Tibial nerve (tissue), 4 donors: Measurements from ENCODE around the gene C5orf58. TPM values are rescaled to one million over a fixed set of nuclear protein-coding genes. Genes with fewer than 3 reads are reported as not detected.

Experiments
- DNase-seq, 2 donors: peaks; one replicate each; pipeline ENCODE4 v3.0.0-alpha.2; 2019; ENCODE audit warnings: low spot score in 2 of 2
- H3K27ac ChIP-seq, 4 donors: fragments of 200-600 bp; sonication (generic) in 3 of 4; one replicate each; pipeline ENCODE4 v1.5.1; 2017 to 2019; ENCODE audit warnings: mild to moderate bottlenecking in 1 of 4
- H3K27me3 ChIP-seq, 2 donors: fragments of 200-600 bp; sonication (generic) in 1 of 2; one replicate each; pipeline versions ENCODE4 v1.5.1 to v1.6.0; 2017 to 2019
- H3K36me3 ChIP-seq, 3 donors: fragments of 200-600 bp; sonication (generic); one replicate each; pipeline ENCODE4 v1.5.1; 2018 to 2019
- H3K4me1 ChIP-seq, 4 donors: fragments of 200-600 bp; sonication (generic) in 3 of 4; one replicate each; pipeline ENCODE4 v1.5.1; 2017 to 2019
- H3K4me3 ChIP-seq, 4 donors: fragments of 200-600 bp; sonication (generic) in 3 of 4; one replicate each; pipeline ENCODE4 v1.5.1; 2017 to 2019; ENCODE audit warnings: mild to moderate bottlenecking in 1 of 4, moderate library complexity in 1 of 4
- H3K9me3 ChIP-seq, 4 donors: fragments of 200-600 bp; sonication (generic) in 3 of 4; one replicate each; pipeline ENCODE4 v1.5.1; 2017 to 2019
- CTCF ChIP-seq, 5 experiments: fragments of 200-600 bp in 3 of 5; fragments of 450-650 bp in 2 of 5; sonication (generic) in 3 of 5; IDR thresholded peaks; one replicate each; pipeline ENCODE4 v1.5.1; 2016 to 2019; ENCODE audit warnings: antibody characterized with exemption in 5 of 5, mild to moderate bottlenecking in 3 of 5, moderate library complexity in 2 of 5
- EP300 ChIP-seq, 2 donors: sonication (generic); formaldehyde crosslinking; IDR thresholded peaks; one replicate each; pipeline ENCODE4 v1.6.1; 2017; ENCODE audit warnings: antibody characterized with exemption in 2 of 2, mild to moderate bottlenecking in 1 of 2
- POLR2A ChIP-seq, 2 donors: fragments of 450-650 bp; IDR thresholded peaks; one replicate each; pipeline ENCODE4 v1.6.1; 2017; ENCODE audit warnings: antibody characterized with exemption in 2 of 2, mild to moderate bottlenecking in 2 of 2, moderate library complexity in 2 of 2
- WGBS, 2 donors: methylation state at CpG; one replicate each; pipeline ENCODE4 v1.1.5; 2018; 5-methylcytosine and 5-hydroxymethylcytosine counted together
- total RNA-seq, 4 donors: library from RNA; depleted of rRNA; stranded (reverse); fragments of >200 nt; gene quantifications; one replicate each; pipeline ENCODE4 v1.1.0, GENCODE V29; 2016

Gene C5orf58
- total RNA-seq, 4 donors from 2014 or later = 1.5 TPM; not detected in 3

- Histone ChIP-seq H3K4me3 (no peak overlapping the region), H3K9me3 (no peaks in the 10 kb centered on the region), H3K27ac (peak overlapping the region in 2 of 4 donors; percentile 7 to 60), H3K4me1 (peaks cover 0 to 42% (median 27%) of the 10 kb centered on the region in 4 donors), H3K27me3 (no peaks in the 10 kb centered on the region), H3K36me3 (peaks cover 0 to 5% (median 0%) of the 10 kb centered on the region in 3 donors)
- DNase-seq = no peak
- 71 to 79% methylated on average over 4 of the region's 4 CpGs for WGBS, 2 donors
- TF ChIP-seq POLR2A (IDR thresholded peaks at IDR 0.05) (no peak), CTCF (IDR thresholded peaks at IDR 0.05) (no peak), EP300 (IDR thresholded peaks at IDR 0.05) (no peak)
Measured at GRCh38 chr5:170263906-170264305, 31.1 kb downstream of the C5orf58 start.

GRCh38 chr5:170265522-170265921 is 32.7 kb downstream of the C5orf58 start:
- peak in 1 of 2 donors; percentile 60 for DNase-seq
- no peaks in the 10 kb centered on the region for H3K27me3 ChIP-seq
- H3K36me3 ChIP-seq = peaks cover 0 to 5% (median 0%) of the 10 kb centered on the region in 3 donors
- H3K27ac ChIP-seq = peak overlapping the region; percentile 26 to 81 (median 56)
- peaks cover 0 to 50% (median 30%) of the 10 kb centered on the region in 4 donors for H3K4me1 ChIP-seq
- TF ChIP-seq CTCF (IDR thresholded peaks at IDR 0.05) (no peak), POLR2A (IDR thresholded peaks at IDR 0.05) (peak in 1 of 2 donors; percentile 24), EP300 (IDR thresholded peaks at IDR 0.05) (peak; percentile 51 to 86)
- H3K4me3 ChIP-seq = no peak overlapping the region
- no peaks in the 10 kb centered on the region for H3K9me3 ChIP-seq
- 13 to 20% methylated on average over 5 of the region's 5 CpGs for WGBS, 2 donors

- H3K27ac ChIP-seq = peak overlapping the region; percentile 23 to 81 (median 50)
- peaks cover 0 to 5% (median 0%) of the 10 kb centered on the region in 3 donors for H3K36me3 ChIP-seq
- TF ChIP-seq POLR2A (IDR thresholded peaks at IDR 0.05) (no peak), CTCF (IDR thresholded peaks at IDR 0.05) (no peak), EP300 (IDR thresholded peaks at IDR 0.05) (peak in 1 of 2 donors; percentile 15)
- WGBS, 2 donors = 63 to 69% methylated on average over 17 of the region's 17 CpGs
- H3K4me3 ChIP-seq = no peak overlapping the region
- no peaks in the 10 kb centered on the region for H3K27me3 ChIP-seq
- H3K9me3 ChIP-seq = no peaks in the 10 kb centered on the region
- DNase-seq = no peak
- H3K4me1 ChIP-seq = peaks cover 0 to 50% (median 30%) of the 10 kb centered on the region in 4 donors
Measured at GRCh38 chr5:170266570-170267381, 34.0 kb downstream of the C5orf58 start.

GRCh38 chr5:170267431-170268152 is 34.8 kb downstream of the C5orf58 start:
- H3K4me1 ChIP-seq = peaks cover 0 to 54% (median 30%) of the 10 kb centered on the region in 4 donors
- peak overlapping the region; percentile 4 to 81 (median 48) for H3K27ac ChIP-seq
- H3K4me3 ChIP-seq = no peak overlapping the region
- peak in 1 of 2 donors; percentile 53 for TF ChIP-seq EP300 (IDR thresholded peaks at IDR 0.05)
- TF ChIP-seq CTCF (IDR thresholded peaks at IDR 0.05) = peak; percentile 77 to 84 (median 79)
- TF ChIP-seq POLR2A (IDR thresholded peaks at IDR 0.05) = no peak
- no peaks in the 10 kb centered on the region for H3K9me3 ChIP-seq
- peaks cover 0 to 1% (median 0%) of the 10 kb centered on the region in 3 donors for H3K36me3 ChIP-seq
- DNase-seq = peak; percentile 66 to 78
- H3K27me3 ChIP-seq = no peaks in the 10 kb centered on the region
- WGBS, 2 donors = 35 to 41% methylated on average over 16 of the region's 16 CpGs
